GM19099 (cell line): ENCODE measurements around the gene AHSP.

Experiments used
- POLR2A ChIP-seq: IDR thresholded peaks from 3 replicates; pipeline ENCODE4 v1.6.1; 2011; ENCODE audit warnings: low read depth; ENCODE audit not compliant: insufficient read length; ENCODE audit errors: extremely low read depth

Gene AHSP, protein sequence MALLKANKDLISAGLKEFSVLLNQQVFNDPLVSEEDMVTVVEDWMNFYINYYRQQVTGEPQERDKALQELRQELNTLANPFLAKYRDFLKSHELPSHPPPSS

DNA sequence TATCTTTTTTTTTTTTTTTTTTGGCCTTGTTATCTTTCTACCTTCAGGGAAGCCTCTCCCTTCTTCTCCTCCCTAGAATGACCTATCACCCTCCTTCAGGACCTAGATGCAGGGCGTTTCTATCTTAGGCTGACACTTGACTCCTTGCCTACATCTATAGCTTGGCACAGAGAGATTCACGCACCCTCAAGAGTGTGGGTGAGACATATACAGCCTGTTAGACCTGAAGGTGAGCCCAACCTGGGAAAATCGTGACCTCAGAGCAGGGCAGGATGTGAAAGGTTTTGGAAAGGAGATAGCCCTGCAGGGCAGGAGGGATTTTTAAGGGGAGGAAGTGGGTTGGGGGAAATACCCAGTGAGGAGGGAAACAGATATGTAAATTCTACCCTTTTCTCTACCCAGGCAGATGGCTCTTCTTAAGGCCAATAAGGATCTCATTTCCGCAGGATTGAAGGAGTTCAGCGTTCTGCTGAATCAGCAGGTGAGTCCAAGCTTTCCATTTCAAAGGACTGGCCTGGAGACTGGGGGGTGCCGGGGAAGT lies at the start of gene AHSP:
AHSP (plus strand) TSS at position 167 of the 541 bp plus-strand sequence; CDS start at position 407, 240 bp downstream.
- TF ChIP-seq POLR2A: no peak

DNA sequence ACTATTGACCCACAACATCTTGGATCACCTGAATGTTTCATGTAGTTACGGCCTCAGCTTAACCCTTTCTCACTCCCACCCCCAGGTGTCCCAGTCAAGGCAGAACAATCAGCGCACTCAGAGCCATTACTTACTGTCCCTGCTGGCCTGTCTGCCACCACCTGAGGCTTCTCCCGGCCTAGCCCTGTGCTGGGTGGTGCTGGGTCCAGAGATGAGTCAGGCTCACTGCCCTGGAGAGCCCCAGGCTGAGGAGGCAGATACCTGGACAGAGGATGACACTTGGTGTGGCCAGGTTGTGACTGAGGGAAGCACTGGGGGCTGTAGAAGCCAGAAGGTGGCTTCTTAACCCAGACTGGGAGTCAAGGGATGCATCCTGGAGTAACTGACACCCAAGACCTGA lies 48.7 kb upstream of the AHSP start:
- TF ChIP-seq POLR2A: no peak

DNA sequence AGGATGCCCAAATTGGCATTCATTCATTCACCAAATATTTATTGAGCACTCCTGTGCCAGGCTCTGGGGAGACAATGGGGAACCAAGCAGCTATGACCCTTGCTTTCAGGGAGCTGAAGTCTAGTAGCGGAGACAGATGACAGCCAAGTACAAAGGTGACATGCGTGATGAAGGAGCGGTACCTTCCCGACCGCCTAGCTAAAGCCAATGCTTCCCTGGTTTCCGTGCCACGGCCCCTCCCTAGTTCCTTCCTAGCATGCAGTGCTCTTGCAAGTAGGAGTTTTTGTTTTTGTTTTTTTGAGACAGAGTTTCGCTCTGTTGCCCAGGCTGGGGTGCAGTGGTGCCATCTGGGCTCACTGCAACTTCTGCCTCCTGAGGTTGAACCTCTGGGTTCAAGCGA lies 47.9 kb upstream of the AHSP start:
- no peak for TF ChIP-seq POLR2A

DNA sequence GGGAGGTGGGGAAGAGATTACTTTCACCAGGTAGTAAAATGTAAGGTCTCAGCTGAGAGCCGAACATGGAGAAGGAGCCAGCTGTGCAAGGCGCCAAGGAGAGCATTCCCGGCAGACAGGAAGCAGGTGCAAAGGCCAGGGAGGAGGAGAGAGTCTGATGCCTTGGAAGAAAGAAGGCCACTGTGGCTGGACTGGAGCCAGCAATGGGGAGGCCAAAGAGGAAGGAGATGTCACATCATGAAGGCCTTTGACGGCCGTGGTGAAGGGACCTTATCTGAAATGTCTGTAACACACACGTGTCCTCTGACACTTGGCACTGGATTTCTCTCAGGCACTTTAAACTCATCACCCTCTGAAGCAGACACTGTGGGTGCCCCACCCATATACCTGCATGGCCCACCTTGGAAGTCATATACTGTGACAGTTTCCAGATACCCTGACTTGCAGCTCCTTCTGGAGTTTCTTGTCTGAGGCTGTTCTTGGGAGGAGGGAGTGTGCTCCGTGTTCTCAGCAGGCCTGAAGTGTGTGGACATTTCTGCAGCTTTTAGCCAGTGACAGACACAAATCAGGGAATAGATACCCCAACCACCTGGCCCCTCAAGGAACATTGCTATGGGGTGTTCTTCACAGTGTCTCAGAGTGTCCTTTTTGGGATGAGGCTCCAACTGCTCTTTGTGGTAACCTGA lies 46.7 kb upstream of the AHSP start:
- no peak for TF ChIP-seq POLR2A

DNA sequence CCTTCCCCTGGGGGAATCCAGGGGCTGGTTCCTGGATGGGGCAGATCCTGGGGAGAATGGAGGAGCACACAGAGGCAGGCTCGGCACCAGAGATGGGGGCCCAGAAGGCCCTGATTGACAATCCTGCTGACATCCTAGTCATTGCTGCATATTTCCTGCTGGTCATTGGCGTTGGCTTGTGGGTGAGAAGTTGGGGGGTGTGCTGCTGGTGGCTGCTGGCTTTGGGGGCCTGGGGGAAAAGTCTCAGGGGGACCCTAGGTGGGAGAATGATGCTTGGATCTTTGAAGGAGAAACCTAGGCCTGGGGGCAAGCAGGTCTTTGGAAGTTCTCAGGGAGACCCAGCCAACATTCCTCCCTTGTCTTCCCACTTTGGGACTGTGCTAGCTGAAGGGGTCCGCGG lies 44.6 kb upstream of the AHSP start, which contains the start of gene SLC5A2:
SLC5A2 (plus strand) TSS at position 43 of the 400 bp plus-strand sequence; CDS start at position 57, 14 bp downstream.
- no peak for TF ChIP-seq POLR2A

DNA sequence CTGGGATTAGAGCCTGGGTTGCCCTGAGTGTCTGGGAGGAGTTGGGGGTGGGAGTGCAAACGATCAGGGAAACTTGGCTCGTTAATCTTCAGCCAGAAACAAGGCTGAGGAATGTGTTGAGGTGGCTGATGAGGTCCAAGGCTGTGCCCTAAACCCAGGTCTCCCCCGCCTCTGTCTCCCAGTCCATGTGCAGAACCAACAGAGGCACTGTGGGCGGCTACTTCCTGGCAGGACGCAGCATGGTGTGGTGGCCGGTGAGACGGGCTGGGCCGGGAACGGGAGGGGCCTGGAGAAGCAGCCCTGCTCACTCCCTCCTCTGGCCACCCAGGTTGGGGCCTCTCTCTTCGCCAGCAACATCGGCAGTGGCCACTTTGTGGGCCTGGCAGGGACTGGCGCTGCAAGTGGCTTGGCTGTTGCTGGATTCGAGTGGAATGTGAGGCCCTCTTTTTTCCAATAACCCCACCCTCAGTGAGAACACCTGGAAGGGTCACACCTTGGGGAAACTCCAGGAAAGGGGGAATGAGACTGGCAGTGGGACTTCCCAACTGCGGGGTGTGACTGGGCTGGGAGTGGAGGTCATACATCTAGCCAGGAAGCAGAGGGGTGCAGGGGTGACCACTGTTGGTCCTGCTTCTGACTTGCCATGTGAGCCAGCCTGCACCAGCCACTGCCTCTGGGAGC lies 43.1 kb upstream of the AHSP start:
- TF ChIP-seq POLR2A: no peak

DNA sequence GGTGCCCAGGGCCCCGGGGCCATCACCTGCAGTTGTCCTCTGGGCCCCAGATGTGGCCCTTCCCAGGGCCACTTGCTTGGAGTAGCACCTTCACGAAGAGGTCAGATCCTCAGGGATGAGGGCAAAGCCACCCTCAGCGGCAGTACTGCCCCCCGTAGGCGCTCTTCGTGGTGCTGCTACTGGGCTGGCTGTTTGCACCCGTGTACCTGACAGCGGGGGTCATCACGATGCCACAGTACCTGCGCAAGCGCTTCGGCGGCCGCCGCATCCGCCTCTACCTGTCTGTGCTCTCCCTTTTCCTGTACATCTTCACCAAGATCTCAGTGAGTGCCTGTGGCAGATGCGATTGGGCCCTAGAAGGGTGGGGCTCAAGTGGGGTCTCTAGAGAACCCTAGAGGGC lies 42.1 kb upstream of the AHSP start:
- no peak for TF ChIP-seq POLR2A

DNA sequence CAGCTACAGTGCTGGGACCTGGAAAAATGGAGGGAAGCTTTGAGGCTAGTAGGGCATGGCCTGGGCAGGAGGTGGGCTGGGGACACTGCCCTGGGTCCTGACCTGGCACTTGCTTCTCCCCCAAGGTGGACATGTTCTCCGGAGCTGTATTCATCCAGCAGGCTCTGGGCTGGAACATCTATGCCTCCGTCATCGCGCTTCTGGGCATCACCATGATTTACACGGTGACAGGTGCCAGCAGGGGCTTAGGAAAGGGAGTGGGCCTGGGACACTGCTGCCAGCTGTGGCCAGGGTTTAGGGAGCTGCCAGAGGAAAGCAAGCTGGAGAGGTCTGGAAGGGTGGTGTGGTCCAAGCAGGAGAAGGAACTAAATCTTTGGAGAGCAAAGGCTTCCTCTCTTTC lies 41.7 kb upstream of the AHSP start:
- no peak for TF ChIP-seq POLR2A

DNA sequence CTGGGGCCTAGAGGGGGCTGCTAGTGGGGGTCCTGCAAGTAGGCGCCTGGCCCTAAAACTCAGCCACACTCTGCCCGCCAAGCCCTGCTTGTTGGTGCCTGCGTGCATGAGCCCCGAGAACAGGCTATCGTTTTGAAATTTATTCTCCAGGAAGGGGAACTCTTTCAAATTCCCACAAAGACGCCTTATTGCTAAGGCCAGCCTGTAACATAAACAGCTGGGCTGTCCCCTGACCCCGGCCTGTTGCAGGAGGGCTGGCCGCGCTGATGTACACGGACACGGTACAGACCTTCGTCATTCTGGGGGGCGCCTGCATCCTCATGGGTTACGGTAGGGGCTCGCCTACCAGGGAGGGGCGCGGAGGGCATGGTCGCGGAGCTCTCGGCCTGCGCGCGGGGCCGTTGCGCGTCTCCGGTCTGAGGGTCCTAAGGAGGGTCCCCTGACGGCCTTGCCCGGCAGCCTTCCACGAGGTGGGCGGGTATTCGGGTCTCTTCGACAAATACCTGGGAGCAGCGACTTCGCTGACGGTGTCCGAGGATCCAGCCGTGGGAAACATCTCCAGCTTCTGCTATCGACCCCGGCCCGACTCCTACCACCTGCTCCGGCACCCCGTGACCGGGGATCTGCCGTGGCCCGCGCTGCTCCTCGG lies 40.5 kb upstream of the AHSP start:
- TF ChIP-seq POLR2A: no peak

DNA sequence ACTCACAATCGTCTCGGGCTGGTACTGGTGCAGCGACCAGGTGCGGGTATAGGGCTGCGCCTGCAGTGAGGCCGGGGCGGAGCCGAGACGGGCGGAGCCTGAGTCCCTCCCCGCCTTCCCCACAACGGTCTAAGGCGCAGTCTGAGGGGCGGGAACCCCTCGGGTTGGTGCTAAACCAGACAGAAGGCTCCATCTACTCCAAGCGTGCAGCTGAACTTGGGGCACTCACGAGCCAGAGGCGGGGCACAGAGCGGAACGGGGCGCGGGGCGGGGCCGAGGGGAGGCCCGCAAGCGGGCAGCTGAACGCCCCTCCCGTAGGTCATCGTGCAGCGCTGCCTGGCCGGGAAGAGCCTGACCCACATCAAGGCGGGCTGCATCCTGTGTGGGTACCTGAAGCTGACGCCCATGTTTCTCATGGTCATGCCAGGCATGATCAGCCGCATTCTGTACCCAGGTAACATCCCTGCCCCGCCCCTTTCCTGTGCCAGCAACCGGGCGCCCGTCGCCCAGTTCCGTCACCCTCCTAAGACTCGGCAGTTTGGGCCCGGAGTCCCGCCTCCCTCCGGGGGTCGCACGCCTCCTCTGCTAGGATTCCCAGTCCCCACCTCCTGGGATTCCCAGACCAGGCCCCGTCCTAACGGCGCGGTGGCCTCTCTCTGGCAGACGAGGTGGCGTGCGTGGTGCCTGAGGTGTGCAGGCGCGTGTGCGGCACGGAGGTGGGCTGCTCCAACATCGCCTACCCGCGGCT lies 39.8 kb upstream of the AHSP start:
- TF ChIP-seq POLR2A: no peak

DNA sequence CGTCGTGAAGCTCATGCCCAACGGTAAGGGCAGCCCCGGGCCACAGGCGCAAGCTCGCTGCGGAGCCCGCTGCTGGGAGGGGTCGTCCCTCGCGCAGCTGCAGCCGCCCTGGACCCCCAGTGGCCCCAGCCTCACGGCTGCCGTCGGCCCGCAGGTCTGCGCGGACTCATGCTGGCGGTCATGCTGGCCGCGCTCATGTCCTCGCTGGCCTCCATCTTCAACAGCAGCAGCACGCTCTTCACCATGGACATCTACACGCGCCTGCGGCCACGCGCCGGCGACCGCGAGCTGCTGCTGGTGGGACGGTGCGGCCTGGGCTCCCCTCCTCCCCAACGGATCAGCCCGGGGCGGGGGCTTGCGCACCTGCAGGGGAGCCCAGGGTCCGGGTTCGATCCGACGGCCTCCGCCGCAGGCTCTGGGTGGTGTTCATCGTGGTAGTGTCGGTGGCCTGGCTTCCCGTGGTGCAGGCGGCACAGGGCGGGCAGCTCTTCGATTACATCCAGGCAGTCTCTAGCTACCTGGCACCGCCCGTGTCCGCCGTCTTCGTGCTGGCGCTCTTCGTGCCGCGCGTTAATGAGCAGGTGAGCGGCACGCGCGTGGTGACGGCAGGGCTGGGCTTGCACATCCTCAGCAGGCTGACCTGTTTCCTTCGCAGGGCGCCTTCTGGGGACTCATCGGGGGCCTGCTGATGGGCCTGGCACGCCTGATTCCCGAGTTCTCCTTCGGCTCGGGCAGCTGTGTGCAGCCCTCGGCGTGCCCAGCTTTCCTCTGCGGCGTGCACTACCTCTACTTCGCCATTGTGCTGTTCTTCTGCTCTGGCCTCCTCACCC lies 39.0 kb upstream of the AHSP start:
- TF ChIP-seq POLR2A: no peak

DNA sequence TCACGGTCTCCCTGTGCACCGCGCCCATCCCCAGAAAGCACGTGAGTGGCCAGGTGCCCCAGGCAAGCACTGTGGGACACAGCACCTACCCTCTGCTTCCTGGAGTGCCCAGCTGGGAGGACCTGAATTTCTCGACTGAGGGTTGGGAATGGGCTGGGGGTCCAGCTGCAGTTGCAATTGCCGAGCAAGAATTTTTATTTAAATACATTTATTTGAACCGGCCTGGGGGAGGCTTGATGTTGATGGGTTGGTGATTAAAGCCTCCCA lies 38.5 kb upstream of the AHSP start:
- no peak for TF ChIP-seq POLR2A

DNA sequence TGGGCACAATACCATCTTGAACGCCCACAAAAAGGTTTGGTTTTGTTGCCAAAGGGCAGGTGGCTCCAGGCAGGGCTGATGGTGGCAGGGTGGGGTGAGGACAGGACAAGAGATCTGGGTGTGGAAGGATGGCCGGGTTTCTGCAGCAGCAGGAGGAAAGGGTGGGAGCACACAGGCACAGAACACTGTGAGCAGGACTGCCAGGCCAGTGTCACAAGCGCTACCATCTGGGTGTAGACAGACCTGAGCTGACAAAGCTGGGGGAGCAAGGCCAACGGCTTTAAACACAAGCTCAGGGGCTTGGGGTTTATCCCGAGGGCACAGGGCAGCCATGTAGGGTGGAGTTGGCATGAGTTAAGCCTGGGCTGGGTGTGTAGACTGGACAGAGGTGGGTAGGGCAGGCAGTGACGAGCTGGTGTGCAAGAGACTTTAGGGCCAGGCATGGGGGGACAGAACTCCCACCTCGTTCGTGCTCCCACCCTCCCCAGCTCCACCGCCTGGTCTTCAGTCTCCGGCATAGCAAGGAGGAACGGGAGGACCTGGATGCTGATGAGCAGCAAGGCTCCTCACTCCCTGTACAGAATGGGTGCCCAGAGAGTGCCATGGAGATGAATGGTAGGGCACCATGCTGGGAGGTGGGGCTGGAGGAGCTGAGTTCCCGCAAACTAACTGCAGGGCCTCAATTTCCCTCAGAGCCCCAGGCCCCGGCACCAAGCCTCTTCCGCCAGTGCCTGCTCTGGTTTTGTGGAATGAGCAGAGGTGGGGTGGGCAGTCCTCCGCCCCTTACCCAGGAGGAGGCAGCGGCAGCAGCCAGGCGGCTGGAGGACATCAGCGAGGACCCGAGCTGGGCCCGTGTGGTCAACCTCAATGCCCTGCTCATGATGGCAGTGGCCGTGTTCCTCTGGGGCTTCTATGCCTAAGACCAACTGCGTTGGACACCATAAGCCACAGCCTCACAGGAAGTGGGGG lies 37.8 kb upstream of the AHSP start:
- TF ChIP-seq POLR2A: no peak
